Stimulated activated CD4-positive, alpha-beta T cell treated with anti-CD3 and anti-CD28 coated beads, Interleukin-1b, Interleukin-23, amount 100 ng/mL, for 4 hours (primary cell): Measurements from ENCODE around the gene ROBO2.

Source experiments
- DNase-seq, 2 donors: peaks; one replicate each; pipeline ENCODE4 v3.0.0-alpha.2; 2020; ENCODE audit warnings: low read depth in 2 of 2

The ROBO2 gene

DNA sequence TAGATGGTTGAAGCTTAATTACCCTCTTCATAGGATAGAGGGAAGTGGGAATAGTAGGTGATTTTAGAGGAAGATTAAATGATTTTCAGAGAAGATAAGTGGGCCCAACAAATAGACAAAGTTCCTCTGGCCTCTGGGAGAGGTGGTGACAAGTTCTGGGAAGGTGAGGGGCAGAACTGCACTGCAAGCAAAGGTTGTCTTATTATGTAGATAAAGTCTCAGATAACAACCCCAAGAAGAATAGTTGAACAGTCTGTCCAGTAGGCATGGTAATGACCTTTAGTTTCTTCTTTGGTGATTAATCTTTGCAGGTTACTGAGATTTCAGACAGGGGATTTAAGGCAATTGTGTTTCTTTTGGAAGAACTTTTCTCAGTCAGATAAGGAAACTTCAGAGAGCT is 439.1 kb downstream of the ROBO2 start:
- DNase-seq = no peak

DNA sequence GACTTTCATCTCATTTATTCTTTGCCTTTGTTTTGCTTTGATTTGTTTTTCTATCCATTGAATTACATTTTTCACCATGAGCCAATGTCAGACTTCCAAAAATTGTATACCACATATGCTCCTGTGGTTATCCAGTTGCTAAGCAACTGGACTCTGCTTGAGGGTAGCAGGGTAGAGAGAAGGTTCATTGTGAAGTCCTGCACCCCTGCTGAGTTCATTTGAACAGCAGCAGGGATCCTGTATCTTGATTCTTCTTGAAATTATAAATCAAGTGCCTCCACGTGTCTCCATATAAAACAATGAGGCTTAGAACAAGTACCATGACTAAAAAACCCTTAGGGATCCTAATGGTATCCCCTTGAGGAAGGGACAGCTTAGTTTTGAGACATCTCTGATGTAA is 449.3 kb downstream of the ROBO2 start:
- DNase-seq = no peak

DNA sequence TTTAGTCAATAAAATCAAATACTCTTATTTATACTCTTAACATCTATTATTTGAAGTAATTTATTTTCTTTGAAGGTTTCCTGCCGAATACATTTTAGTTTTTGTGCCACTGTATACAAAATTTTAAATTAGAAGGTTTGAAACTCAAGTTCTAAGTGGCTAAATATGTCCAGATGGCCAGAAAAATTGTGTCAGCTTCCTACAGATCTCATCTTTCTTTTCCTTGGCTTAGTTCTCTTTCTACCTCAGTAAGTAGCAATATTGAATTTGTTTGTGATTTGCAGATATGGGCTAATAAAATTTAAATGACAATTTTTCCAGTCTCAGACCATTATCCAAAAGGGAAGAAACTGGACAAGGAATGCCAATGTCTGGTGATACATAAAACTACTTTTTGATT is 452.1 kb downstream of the ROBO2 start:
- DNase-seq = no peak

DNA sequence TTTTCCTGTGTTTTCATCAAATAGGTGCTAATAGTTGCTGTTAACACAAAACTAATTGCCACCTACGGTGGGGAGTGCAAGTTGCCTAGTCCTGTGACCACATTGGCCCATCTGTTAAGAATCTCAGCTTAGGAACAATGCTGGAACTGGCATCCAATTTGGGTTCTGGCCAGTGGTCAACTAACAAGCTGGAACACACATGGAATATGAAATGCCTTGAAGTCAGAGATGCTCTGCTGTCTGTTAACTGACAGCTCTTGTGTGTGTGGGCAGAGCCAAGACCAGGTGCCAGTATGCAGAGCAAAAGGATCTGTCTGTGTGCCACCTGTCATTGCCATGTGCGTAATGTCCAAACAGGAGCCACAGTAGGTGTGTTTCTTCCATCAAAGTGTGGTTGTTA is 460.8 kb downstream of the ROBO2 start:
- no peak for DNase-seq

DNA sequence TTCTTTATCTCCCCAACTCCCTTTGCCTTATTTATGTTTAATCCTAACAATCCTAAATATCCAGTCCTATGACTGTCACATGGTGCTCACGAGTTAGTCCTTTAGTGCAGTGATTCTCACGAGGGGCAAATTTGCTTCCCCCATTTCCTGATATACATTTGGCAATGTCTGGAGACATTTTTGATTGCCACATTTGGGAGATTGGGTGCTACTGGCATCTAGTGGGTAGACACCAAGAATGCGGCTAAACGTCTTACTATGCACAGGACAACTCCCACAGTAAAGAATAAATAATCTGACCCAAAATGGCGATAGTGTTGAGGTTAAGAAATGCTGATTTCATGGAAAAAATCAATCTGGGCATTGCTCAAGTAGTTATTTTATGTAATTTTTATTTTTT is 466.5 kb downstream of the ROBO2 start:
- no peak for DNase-seq

DNA sequence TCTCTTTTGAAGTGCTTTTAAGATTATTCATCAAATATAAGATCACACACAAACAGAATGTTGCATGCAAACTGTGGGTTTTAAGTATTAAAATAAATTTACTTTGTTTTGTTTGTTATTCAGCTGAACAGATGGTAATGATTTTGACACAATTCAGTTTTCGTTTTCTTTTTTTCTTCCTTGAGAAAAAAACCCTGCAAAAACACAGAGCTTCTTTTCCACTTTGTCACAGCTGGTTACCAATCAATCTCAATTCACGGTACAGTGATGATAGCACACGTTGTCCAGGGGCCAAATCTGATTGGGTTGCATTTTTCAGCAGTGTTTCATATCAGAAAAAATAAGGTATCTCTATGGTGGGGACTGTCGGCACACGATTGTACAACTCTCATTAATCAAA is 473.6 kb downstream of the ROBO2 start:
- DNase-seq = no peak

DNA sequence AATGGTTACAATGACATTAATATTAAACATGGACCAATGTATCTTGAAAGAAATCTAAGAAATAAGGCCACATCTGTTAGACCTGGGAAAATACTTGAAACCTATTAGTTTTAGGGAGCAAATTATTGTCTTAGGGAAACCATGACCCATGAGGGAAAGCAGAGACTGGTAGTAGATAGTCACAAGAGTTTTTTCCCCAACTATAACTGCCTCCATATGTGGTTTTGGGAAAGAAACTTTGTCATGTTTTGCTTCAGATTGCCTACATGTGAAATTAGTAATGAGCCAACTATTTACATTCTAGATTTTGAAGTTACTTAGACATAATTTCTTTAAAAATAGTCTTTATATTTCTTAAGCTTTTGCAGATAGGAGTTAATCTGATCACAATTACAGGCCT is 474.9 kb downstream of the ROBO2 start:
- DNase-seq = no peak

DNA sequence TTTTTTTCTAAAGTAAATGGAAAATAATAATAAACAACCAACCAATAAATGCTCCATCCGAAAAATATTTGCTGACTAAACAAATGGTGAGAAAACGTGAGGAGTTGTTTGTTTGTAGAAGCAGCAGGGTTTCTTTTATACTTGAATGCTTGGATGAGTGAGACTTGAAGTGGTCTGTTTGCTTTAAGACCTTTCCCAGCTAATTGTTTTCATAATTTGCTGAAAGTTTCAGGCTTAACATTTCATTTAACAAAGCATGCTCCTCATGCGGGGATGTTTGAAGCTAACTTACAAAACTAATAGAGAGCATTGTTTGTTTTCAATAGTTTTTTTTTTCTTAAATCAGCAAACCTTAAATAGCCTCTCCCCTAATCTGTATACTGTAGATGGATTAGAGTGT is 484.6 kb downstream of the ROBO2 start:
- no peak for DNase-seq

DNA sequence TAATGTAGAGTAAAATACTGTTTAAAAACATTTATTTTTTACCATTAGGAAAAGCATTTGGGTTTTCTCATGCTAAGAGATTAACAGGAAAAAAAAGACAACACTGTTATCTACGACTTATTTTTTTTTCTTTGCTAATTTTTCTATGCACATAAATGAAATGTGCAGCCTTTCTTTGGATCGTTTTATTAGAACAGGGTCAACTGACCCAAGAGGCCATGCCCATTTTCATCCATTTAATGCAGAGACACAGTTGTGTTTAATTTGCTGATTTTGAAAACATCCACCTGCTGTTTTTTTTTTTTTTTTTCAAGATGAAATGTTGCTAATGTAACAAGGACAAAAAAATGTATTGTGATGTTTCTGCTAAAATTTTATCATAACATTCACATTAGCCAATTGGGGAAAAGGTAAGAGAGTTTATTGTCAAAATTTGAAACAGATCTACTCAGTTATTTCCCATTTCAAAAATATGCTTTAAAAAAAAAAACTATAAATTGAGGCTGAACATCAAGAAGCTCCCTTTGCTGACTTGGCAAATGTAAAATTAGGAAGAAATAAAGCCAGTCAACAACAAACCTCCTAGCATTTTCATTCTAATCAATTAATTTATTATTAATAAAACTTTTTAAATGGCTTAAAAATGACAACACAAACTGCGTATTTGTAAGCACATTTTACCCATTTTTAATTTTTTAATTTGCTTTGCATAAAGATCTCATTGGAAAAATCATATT is 485.2 kb downstream of the ROBO2 start:
- DNase-seq = no peak

DNA sequence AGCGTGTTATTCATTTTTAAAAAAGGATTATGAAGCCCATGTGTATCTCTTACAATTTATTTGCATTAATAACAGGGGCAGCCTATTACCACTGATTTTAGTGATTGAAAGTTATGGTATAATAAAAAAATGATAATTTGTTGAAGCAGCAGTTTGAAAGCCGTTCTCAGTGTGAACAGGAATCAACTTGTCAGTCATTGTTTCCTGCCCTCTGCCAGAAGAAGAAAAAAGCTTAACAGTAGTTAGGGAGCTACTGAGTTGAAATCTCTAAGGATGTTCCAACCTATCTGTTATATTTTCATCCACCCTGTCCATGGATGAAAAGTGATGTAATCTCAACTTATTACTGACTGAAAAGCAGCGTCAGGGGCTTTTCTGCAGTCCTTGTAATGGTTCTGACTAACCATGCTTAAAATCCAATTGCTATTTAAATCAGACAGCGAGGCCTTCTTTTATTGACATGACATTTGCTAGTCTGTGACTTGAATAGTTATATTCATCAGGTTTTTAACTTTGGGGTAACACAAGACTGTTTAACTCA is 486.7 kb downstream of the ROBO2 start:
- no peak for DNase-seq

DNA sequence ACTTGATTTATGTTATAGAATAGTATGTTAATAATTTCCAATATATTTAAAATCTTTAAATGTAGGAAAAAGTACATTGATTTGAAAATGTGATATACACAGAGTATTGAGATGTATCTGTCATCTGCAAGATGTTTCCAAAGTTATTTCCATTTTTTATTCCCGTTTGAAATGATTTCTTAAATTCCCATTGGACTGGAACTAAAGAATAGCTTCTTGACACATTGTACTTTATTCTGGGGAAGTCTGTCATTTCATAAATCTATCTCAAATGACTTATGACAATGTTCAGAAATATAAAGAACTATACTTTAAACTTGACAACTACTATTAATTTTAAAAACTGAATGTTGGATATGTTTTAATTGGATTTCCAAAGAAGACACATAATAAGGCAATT is 489.6 kb downstream of the ROBO2 start:
- DNase-seq = no peak

DNA sequence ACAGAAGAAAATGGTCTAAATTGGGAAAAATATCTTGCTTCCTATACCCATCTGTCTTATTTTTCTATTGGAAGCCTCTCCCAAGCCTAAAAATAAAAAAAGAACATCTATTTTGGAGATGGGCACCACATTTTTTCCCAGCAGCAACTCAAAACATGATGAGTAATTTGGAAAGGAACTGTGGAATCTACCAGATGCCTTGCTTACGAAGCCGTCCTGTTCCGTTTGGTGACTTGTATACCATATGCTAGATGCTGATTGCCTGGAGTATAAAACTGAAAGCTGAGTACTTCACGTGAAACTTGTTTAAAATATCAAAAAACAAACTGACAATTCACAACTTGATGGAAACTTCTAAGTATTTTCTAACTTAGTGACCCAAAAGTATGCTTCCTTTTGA is 491.0 kb downstream of the ROBO2 start:
- DNase-seq = no peak

DNA sequence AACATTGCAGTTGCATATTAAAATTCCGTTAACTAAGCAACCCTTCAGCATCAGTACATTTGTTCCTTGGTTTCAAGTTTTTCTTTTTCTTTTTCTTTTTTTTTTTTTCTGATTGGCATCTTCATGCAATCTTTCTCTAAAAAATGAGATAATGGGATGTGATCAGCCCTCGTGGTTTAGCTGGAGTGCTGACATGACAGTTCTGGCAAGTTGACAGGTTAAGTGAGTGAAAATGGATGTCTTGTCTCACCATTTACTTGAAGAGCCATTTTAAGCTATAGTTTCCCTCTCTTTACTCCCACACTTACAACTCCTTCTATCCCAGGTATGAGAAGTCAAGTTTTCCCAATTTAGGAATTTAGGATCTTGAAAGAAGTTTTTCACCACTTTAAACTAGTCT is 495.2 kb downstream of the ROBO2 start:
- no peak for DNase-seq

DNA sequence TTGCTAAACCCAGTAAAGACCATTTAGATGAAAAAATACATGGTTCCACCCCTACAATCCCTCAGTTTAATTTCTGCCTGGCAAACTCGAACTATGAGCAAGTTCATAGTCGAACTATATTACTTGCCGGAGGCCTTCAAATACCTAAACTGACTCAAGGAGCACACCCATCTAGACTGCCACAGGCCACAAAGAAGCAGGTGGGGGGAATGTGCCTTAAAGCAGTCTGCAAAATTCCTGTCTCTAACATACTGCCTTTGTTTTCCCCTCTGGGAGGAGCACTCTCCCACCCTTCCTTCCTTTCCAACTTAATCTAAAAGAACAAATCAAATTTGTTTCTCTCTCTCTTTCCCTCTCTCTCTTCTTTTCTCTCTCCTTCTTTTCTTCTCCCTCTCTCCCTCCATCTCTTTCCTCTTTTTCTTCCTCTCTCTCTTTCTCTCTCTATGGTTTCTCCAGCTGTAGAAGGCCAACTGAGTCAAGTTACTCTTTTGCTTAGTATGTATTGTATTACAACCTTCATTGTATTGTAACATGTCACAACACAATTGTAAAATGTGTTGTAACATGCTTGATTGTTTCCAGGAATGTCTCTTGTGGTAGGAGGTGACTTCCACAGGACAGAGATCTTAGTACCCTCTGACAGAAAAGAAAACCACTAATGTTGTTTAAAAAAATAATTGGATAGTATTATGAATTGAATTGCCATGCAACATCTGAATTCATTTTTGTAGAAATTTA is 496.3 kb downstream of the ROBO2 start:
- DNase-seq = no peak

DNA sequence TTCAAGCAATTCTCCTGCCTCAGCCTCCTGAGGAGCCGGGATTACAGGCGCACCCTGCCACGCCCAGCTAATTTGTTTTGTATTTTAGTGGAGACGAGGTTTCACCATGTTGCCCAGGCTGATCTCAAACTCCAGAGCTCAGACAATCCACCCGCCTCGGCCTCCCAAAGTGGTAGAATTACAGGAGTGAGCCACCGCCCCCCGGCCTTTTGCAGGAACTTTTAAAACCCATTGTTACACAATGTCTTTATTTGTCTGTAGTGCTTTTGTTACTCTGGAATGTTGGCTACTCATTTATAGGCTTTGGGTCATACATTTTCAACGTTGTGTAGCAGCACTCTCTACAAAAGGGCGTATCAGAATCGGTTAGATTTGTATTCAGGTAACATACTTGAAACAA is 499.1 kb downstream of the ROBO2 start:
- no peak for DNase-seq

DNA sequence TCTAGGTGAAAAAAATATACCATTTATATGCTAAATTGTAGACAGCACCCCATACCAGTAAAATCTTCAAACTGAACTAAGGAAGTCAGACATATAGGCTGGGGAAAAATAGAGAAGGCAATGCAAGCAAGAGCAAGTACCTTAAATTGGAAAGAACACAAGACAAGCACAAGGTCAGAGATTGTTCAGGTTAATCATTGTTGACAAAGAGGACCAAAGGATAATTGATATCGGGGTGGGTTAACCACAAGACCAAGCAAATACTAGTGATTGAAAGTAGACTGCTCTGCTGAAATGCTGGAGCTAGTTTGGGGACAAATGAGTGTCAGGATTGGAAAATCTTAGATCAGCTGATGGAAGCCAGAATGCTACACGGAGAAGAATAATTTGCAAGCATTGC is 499.8 kb downstream of the ROBO2 start:
- no peak for DNase-seq

DNA sequence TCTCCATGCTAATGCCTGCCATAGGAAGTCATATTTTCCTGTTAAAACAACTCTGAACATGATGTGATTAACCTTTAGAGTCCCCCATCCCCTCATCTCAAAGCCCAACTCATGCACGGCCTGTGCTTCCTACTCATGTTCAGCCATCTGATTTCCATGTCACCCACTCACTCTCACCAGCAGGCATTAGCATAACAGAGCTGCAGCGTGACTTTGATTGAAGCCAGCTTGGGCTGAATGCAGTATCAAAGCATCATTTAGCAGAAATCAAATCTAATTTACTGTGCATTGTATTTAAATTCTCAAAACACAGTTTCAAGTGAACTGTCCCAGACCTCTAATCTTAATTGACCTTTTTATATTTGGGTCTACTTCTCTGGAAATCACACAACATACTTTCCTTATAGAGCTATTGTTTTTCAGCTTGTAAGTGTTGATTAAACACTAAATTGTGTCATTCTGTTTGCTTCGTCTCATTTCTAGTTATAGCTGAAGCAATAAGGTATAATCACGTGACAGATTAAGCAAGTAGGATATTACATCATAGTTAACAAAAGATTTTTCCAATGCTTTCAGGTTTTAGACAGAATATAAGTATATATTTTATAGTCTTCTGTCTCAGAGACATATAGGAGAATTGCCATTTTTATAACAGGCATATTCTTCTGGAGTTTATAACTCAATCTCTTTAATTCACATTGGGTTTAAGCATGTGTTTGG is 501.5 kb downstream of the ROBO2 start:
- DNase-seq = no peak

DNA sequence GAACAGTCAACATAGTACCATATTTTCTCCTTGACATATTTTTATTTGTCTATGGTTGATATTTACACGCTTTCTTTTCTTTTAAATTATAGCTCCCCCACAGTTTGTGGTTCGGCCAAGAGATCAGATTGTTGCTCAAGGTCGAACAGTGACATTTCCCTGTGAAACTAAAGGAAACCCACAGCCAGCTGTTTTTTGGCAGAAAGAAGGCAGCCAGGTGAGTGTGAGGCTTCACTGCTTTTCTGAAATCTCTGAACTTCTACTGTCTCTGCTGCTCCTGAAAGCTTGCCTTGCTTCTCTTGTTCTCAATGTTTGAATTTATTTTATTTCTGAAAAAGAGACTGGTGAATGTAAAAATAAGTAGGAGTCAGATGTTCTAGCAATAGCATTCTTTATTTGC is 506.3 kb downstream of the ROBO2 start:
- DNase-seq = no peak

DNA sequence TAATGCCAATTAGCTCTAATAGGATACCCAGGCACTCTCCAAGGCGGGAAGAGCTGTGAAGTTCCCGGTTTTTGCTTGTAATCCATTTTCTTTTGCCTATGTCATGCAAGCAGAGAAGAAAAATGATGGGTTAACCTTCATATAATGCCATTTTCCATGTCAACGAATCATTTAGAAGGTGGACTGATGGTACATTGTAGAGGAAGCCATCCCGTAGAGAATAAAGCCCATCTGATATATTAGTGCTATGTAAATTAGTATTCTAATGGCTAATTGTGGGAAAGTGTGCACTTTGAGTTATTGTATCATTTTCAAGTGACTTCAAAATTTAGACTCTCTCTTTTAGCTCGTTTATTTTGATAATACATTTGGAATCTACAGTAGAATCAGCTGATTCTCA is 509.1 kb downstream of the ROBO2 start:
- DNase-seq = no peak

DNA sequence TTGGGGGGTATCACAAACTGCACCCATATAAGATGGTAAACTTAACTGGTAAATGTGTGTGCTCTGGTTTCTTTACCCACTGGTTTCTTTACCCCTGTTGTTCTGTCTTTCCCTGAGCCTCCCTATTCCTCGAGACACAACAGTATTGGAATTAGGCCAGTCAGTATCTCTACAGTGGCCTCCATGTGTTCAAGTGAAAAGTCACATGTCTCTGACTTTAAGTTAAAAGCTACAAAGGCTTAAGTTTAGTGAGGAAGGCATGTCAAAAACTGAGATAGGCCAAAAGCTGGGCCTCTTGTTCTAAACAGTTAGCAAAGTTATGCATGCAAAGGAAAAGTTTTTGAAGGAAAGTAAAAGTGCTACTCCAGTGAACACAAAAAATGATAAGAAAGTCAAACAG is 513.3 kb downstream of the ROBO2 start:
- DNase-seq = no peak

DNA sequence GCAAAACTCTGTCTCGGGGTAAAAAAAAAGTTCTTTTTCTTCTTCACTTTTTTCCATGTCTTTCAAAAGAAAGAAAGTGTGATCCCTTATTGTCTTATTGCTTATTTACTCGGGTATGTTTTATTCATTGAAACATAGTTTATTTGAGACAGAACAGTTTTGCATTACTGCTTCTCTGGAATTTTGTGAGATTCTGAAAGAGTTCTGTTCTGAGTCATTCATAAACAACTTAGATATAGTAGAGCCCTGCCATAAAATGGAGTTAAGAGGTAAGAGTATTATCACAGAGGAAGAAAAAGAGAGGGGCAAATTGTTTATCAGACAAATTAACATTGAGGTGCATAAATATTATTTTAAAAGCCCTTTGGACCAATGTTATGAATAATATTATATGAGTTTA is 522.2 kb downstream of the ROBO2 start:
- no peak for DNase-seq

DNA sequence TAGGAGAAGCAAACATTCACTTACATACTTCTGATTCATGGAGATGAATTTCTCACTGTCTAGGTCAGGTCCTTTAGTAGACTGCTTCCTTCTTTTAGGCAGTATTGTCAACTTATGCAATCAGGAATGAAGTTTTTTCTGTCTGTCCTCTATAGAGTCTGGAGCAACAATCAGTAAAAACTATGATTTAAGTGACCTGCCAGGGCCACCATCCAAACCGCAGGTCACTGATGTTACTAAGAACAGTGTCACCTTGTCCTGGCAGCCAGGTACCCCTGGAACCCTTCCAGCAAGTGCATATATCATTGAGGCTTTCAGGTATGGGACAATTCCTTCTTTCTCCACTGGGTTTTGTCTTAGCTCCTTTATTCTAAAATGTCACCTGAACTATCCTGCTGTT is 523.1 kb downstream of the ROBO2 start:
- DNase-seq = no peak

DNA sequence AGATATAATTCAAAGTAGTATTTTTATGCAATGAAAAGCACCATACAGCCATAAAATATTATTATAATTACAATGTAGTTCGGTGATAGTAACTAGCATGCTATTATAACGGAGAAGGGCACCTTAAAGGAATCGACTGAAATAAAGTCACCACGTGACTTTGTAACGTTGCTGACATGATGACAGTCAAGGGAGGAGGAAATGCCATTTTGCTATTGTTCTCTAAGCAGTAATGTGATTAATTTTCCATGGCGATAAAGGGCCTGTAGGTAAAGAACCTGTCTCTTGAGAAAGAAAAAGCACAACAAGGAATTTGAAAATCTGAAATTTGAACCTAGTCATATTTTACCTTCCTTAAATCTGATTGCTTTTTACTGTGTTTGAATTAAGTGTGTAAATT is 526.2 kb downstream of the ROBO2 start:
- no peak for DNase-seq
